PFSK-1 (cell line): ENCODE data around the gene COG7.

Experiments used
- FOXP2 ChIP-seq: optimal IDR thresholded peaks from 2 replicates; pipeline ENCODE3; 2011; ENCODE audit warnings: borderline replicate concordance, control low read depth, inconsistent platforms; ENCODE audit not compliant: insufficient read depth; ENCODE audit errors: extremely low read length, extremely low read depth
- POLR2AphosphoS5 ChIP-seq: IDR thresholded peaks from 2 replicates; pipeline ENCODE4 v1.6.1; 2012; ENCODE audit warnings: low read depth, mild to moderate bottlenecking, control low read depth, low read length, moderate library complexity
- REST ChIP-seq, 2 experiments: IDR thresholded peaks; 2 replicates each; pipeline versions ENCODE4 v1.6.1 to v1.8.0; 2011 to 2012; ENCODE audit warnings: low read depth in 2 of 2, low read length in 2 of 2, control low read depth in 1 of 2, inconsistent platforms in 1 of 2, mild to moderate bottlenecking in 1 of 2, moderate library complexity in 1 of 2; ENCODE audit not compliant: insufficient read depth in 1 of 2
- SIN3A ChIP-seq: IDR thresholded peaks from 2 replicates; pipeline ENCODE4 v1.6.1; 2012; ENCODE audit warnings: mild to moderate bottlenecking, low read length, moderate library complexity, borderline replicate concordance; ENCODE audit not compliant: insufficient read depth
- TAF1 ChIP-seq: IDR thresholded peaks from 2 replicates; pipeline ENCODE4 v1.6.1; 2012; ENCODE audit warnings: low read length, control low read depth, borderline replicate concordance; ENCODE audit not compliant: insufficient read depth

The COG7 gene

GRCh38 chr16:23380501-23380951, 72.5 kb downstream of the COG7 start:
- TF ChIP-seq FOXP2 (no peak), POLR2AphosphoS5 (no peak), SIN3A (no peak), REST (IDR thresholded peaks at IDR 0.05; ENCODE audit: insufficient read depth in 1 of 2, low read depth in 2 of 2, low read length in 2 of 2) (no peak), TAF1 (no peak)

- TF ChIP-seq FOXP2, result no peak
- TF ChIP-seq POLR2AphosphoS5, result no peak
- no peak for TF ChIP-seq TAF1
- no peak for TF ChIP-seq REST (IDR thresholded peaks at IDR 0.05; ENCODE audit: insufficient read depth in 1 of 2, low read depth in 2 of 2, low read length in 2 of 2)
- TF ChIP-seq SIN3A, result no peak
Measured at GRCh38 chr16:23379707-23380106, 73.3 kb downstream of the COG7 start.

DNA sequence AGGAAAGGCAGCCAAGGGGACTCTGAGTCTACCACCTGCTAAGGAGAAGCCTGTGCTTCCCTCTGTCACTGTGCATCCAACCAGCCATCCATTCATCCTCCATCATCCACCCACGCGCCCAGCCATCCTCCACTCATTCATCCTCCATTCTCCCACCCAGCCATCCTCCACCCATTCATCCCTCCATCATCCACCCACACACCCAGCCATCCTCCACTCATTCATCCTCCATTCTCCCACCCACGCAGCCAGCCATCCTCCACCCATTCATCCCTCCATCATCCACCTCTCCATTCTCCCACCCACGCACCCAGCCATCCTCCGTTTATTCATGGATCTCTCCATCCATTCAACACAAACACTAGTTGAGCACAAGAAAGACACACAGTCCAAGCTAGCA, 74.1 kb downstream of the COG7 start:
- TF ChIP-seq POLR2AphosphoS5 (no peak), SIN3A (no peak), REST (IDR thresholded peaks at IDR 0.05; ENCODE audit: insufficient read depth in 1 of 2, low read depth in 2 of 2, low read length in 2 of 2) (no peak), TAF1 (no peak), FOXP2 (no peak)

DNA sequence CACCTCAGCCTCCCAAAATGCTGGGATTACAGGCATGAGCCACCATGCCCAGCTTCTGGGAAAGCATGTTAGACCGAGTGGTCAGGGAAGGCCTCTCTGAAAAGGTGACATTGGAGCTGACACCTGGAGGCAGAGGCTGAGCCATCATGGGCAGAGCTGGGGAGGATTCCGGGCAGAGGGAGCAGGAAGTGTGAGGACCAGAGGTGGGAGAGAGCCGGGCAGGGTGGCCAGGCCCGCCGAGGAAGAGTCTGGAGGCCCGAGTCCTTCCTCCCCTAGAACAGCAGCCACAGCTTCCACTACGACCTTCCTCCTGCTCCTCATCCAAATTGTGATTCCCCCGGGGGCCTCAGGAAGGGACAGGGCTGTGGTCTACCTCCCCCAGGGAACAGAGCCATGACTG, 74.7 kb downstream of the COG7 start:
- no peak for TF ChIP-seq REST (IDR thresholded peaks at IDR 0.05; ENCODE audit: insufficient read depth in 1 of 2, low read depth in 2 of 2, low read length in 2 of 2)
- no peak for TF ChIP-seq SIN3A
- TF ChIP-seq TAF1, result no peak
- no peak for TF ChIP-seq FOXP2
- no peak for TF ChIP-seq POLR2AphosphoS5

DNA sequence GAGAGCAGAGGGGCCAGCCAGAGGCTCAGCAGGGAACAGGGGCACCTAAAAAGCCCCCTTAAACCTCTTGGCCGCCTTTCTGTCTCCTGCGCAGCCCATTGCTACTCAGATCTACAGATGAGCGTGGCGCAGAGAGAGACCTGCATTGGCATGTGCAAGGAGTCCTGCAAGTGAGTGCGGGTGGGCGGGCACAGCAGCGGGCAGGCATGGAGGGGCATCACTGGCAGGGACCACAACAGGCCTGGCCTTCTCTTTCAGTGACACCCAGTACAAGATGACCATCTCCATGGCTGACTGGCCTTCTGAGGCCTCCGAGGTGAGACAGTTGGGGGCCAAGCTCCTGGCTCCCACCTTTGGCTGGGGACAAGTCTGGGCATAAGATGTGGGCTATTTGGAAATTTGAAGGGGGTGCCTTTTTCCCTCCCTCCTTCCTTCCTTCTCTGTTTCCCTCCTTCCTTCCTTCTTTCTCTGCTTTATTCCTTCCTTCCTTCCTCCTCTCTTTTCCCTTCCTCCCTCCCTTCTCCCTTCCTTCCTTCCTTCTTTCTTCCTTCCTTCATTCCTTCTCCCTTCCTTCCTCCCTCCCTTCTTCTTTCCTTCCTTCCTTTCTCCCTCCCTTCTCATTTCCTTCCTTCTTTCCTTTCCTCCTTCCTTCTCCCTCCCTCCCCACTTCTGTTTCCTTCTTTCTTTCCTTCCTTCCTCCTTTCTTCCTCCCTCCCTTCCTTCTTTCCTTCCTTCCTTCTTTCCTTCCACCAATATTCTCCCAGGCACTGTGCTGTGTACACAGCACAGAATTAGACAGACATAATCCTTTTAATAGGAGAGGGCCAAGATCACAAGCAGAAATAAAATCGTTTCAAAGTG, 75.7 kb downstream of the COG7 start:
- TF ChIP-seq FOXP2 (no peak), TAF1 (no peak), SIN3A (no peak), REST (IDR thresholded peaks at IDR 0.05; ENCODE audit: insufficient read depth in 1 of 2, low read depth in 2 of 2, low read length in 2 of 2) (no peak), POLR2AphosphoS5 (no peak)
